Measurements from ENCODE around the gene SRA1. TPM values are rescaled to one million over a fixed set of nuclear protein-coding genes. Genes with fewer than 3 reads are reported as not detected.

SRA1 gene
- total RNA-seq, 1 donor from 2014 or later: 37.5 TPM

DNA sequence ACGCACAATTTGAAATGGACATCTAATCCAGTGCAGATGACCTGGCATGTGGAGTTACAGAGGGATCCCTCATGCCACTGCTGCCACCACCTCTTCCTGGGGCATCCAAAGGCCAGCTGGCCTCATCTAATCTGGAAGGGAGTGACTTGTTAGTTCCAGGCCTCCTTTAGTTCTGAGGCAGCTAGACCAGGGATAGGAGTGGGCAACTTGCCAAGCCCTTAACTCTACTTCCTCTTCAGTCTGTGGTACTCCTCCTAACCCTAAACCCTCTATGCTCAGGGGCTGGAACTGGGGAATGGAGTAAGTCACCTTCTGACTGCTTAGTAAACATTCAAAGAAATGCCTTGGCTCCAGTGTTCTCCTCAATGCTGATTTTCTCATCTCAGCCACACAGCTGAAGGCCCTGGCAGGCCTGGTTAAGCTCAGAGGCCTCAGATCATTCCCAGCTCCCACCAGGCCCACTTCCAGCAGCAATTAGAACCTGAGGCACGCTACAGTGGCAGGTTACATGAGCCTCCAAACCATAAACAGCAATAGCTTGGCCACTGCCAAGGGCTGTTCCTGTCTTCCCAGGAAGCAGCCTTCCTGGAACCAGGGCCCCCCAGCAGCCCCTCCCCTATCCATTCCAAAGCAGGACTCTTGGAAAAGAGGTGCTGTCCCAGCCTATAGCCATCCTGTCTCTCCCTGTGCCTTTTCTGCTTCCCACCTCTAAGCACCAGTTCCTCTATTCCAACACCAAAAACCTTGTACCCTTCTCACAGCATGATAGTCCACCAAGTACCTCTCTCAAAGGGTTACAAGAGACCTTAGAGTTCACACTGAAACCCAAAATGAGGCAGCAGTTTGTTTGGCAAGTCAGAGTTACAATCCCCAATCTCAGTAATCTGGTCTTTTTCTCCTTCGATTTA, 7.8 kb downstream of the SRA1 start:
- no peak for DNase-seq (ENCODE audit: low spot score in 2 of 2, unreplicated experiment in 2 of 2)
- Mint-ChIP-seq H3K4me3 (peak overlapping the region; percentile 42), H3K4me1 (peaks cover 22% of the 10 kb centered on the region), H3K27ac (peak overlapping the region; percentile 85), H3K36me3 (peaks cover 15% of the 10 kb centered on the region), H3K27me3 (ENCODE audit: low read depth) (no peaks in the 10 kb centered on the region), H3K9me3 (no peaks in the 10 kb centered on the region)
- TF ChIP-seq, protein P1, sequence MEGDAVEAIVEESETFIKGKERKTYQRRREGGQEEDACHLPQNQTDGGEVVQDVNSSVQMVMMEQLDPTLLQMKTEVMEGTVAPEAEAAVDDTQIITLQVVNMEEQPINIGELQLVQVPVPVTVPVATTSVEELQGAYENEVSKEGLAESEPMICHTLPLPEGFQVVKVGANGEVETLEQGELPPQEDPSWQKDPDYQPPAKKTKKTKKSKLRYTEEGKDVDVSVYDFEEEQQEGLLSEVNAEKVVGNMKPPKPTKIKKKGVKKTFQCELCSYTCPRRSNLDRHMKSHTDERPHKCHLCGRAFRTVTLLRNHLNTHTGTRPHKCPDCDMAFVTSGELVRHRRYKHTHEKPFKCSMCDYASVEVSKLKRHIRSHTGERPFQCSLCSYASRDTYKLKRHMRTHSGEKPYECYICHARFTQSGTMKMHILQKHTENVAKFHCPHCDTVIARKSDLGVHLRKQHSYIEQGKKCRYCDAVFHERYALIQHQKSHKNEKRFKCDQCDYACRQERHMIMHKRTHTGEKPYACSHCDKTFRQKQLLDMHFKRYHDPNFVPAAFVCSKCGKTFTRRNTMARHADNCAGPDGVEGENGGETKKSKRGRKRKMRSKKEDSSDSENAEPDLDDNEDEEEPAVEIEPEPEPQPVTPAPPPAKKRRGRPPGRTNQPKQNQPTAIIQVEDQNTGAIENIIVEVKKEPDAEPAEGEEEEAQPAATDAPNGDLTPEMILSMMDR (IDR thresholded peaks at IDR 0.05; ENCODE audit: unreplicated experiment): no peak

- TF ChIP-seq, protein P1 (IDR thresholded peaks at IDR 0.05; ENCODE audit: unreplicated experiment): no peak
- Mint-ChIP-seq H3K9me3 (no peaks in the 10 kb centered on the region), H3K36me3 (peaks cover 20% of the 10 kb centered on the region), H3K27ac (peak overlapping the region; percentile 85), H3K4me3 (no peak overlapping the region), H3K4me1 (peaks cover 19% of the 10 kb centered on the region), H3K27me3 (ENCODE audit: low read depth) (no peaks in the 10 kb centered on the region)
- DNase-seq (ENCODE audit: low spot score in 2 of 2, unreplicated experiment in 2 of 2): no peak
These were observed 8.5 kb downstream of the SRA1 start for GRCh38 chr5:140548791-140549190.

GRCh38 chr5:140548300-140548688, 9.0 kb downstream of the SRA1 start:
- Mint-ChIP-seq H3K4me1 (peaks cover 19% of the 10 kb centered on the region), H3K27ac (peak overlapping the region; percentile 85), H3K4me3 (peak overlapping the region; percentile 64), H3K36me3 (peaks cover 21% of the 10 kb centered on the region), H3K9me3 (no peaks in the 10 kb centered on the region), H3K27me3 (ENCODE audit: low read depth) (no peaks in the 10 kb centered on the region)
- TF ChIP-seq, protein P1 (IDR thresholded peaks at IDR 0.05; ENCODE audit: unreplicated experiment): no peak
- DNase-seq (ENCODE audit: low spot score in 2 of 2, unreplicated experiment in 2 of 2): no peak

GRCh38 chr5:140547508-140548299, 9.6 kb downstream of the SRA1 start, which contains the start of gene EIF4EBP3:
EIF4EBP3 (plus strand) TSS chr5:140547662; CDS start chr5:140547738, 76 bp downstream.
- TF ChIP-seq, protein P1 (IDR thresholded peaks at IDR 0.05; ENCODE audit: unreplicated experiment): peak; percentile 63
- peaks cover 19% of the 10 kb centered on the region for H3K4me1 Mint-ChIP-seq
- H3K27ac Mint-ChIP-seq: peak within 1 kb of the TSS; percentile 85
- no peaks in the 10 kb centered on the region for H3K9me3 Mint-ChIP-seq
- peak; percentile 86 to 95 for DNase-seq (ENCODE audit: low spot score in 2 of 2, unreplicated experiment in 2 of 2)
- peaks cover 18% of the 10 kb centered on the region for H3K36me3 Mint-ChIP-seq
- no peaks in the 10 kb centered on the region for H3K27me3 Mint-ChIP-seq (ENCODE audit: low read depth)
- peak within 1 kb of the TSS; percentile 64 for H3K4me3 Mint-ChIP-seq

- no peak for DNase-seq (ENCODE audit: low spot score in 2 of 2, unreplicated experiment in 2 of 2)
- no peaks in the 10 kb centered on the region for H3K27me3 Mint-ChIP-seq (ENCODE audit: low read depth)
- no peaks in the 10 kb centered on the region for H3K9me3 Mint-ChIP-seq
- peaks cover 19% of the 10 kb centered on the region for H3K4me1 Mint-ChIP-seq
- H3K27ac Mint-ChIP-seq: peak overlapping the region; percentile 85
- TF ChIP-seq, protein P1 (IDR thresholded peaks at IDR 0.05; ENCODE audit: unreplicated experiment): no peak
- H3K36me3 Mint-ChIP-seq: peaks cover 20% of the 10 kb centered on the region
- H3K4me3 Mint-ChIP-seq: peak overlapping the region; percentile 64
These were observed 10.3 kb downstream of the SRA1 start for GRCh38 chr5:140546851-140547507.

Data from mesothelial cell of epicardium (in vitro differentiated cells).